ENCODE results near the gene ZNF416.

Gene ZNF416

DNA sequence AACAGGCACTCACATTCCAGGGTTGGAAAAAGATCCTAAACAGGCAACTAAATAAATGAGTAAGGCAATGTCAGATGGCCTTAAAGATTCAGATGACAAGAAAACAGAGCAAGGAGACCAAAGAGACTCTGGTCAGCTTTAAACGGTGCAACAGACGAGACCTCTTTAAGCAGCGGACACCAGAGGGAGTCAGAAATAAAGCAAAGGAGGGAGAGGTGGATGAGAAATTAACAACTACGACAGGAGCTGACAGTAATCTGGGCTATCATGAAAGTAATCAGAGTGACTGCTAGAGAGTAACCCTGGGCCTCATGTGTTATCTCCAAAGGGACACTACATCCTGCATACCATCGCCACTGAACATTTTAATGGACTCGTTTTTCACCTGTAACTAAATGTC is 20.2 kb downstream of the ZNF416 start:
- DNase-seq: no peak

DNA sequence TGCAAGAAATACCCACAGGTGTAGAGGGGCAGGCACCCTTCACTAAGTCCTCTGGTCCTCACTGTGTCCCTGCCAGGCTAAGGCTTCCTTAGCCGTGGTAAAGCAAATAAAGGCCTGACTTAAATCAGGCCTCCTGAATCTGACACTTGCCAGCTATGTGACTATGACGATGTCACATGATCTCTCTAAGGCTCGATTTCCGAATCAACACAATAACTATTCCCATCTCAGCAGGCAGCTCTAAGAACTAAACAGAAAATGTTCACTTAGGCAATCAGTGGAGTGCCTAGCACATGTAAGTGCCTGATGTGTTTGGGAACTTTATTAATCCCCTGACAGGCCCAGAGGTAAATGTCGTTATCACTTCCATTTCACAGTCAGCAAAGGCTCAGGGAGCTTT is 21.1 kb downstream of the ZNF416 start:
- DNase-seq: no peak

DNA sequence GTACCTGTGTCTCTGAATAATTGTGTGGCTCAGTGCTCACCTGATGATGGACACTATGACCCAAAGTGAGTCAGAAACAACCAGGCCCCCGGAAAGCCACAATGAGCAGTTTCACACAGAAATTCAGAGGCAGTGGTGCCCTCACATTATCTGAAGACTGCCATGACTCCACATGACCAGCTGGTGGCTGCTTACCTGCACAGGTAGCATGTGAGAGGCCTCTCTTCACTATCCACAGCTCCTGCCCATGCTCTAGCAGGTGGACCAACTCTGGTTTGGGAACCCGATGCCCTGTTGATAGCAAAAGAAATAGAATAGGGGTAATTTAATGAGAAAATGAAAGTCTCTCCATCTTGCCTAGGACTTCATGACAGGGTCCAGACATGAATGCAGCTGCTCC is 26.3 kb downstream of the ZNF416 start:
- DNase-seq: no peak

DNA sequence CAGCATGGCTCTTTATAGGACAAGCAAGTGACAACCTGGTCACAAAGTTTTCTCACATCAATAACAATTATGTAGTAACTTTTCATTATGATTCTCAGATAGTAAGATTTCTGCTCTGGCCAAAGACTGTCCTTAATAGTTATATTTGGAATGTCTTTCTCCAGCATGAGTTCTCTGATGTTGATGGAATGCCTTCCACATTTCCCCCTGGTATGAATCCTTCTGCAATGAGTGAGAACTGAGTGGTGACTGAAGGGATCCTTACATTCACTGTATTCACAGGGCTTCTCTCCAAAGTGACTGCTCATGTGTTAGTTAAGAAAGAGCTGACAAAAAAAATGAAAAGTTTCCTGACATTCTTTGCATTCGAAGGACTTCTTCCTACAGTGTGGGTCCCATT is 32.2 kb downstream of the ZNF416 start:
- DNase-seq: no peak

DNA sequence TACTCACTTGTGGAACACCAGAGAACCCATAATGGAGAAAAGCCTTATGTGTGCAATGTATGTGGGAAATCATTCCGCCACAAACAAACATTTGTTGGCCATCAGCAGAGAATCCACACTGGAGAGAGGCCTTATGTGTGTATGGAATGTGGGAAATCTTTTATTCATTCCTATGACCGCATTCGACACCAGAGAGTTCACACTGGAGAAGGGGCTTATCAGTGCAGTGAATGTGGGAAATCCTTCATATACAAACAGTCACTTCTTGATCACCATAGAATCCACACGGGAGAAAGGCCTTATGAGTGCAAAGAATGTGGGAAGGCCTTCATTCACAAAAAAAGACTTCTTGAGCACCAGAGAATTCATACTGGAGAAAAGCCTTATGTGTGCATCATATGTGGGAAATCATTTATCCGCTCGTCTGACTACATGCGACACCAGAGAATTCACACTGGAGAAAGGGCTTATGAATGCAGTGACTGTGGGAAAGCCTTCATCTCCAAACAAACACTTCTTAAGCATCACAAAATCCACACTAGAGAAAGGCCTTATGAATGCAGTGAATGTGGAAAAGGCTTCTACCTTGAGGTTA is 40.7 kb downstream of the ZNF416 start:
- no peak for DNase-seq

DNA sequence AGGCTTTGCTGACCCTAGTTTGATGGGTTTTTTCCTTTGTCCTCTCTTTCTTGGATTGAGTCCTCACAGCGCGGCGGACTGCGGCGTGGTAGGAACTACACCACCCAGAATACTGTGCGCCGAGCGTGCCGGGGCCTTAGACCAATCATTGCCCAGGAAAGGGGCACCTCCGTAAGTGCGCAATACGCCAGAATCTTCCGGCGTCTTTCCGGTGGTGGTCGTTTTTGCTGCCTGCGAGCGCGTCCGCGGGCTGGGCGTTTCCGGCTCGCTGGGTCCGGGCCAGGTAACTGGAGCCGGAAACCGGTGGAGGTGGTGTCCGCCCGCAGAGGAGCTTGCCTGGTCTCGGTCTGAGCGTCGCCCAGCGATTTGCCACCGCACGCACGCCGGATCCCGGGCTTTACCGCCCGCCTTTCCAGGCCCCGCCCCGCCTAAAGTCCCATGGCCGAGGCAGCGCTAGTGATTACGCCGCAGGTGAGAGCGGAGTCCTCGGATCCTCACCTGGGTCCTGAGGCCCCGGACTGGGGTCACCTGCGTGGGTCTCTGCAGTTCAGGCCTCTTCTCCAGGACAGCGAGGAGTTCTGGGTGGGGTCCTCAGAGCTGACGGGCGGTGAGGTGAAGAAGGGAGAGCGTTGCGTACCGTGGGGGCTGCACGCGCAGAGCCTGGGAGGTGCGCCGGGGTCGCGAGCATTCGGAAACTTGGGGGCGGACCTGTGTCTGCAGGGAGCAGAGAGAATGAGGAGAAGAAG is 51.4 kb downstream of the ZNF416 start, which contains the start of gene ZNF549:
ZNF549 (plus strand) TSS at position 221 of the 746 bp plus-strand sequence; CDS start at position 439, 218 bp downstream.
- peak; percentile 92 for DNase-seq
